GM15510 (cell line): ENCODE measurements around the gene YAF2.

Experiments used
- POLR2A ChIP-seq: IDR thresholded peaks from 3 replicates; pipeline ENCODE4 v1.6.1; 2011; ENCODE audit warnings: borderline replicate concordance; ENCODE audit not compliant: insufficient read length; ENCODE audit errors: extremely low read depth

The YAF2 gene

GRCh38 chr12:42217656-42218055, 20.4 kb downstream of the YAF2 start:
- TF ChIP-seq POLR2A = no peak

DNA sequence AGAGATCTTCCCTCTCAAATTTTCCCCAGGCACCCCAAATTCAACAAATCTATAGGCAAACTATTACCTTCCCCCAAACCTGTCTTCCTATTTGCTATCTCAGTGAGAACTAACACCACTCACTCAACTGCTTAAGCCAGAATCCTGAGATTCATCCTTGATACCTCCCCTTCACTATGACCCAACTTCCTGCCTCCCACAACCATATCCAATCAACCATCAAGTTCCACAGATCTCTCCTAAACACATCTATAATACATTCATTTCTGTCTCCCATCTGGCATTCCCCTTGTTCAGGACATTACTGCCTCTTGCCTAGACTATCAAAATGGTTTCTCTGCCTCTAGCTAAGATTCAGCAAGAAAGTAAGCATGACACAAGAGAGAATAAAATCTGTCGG, 21.3 kb downstream of the YAF2 start:
- no peak for TF ChIP-seq POLR2A

DNA sequence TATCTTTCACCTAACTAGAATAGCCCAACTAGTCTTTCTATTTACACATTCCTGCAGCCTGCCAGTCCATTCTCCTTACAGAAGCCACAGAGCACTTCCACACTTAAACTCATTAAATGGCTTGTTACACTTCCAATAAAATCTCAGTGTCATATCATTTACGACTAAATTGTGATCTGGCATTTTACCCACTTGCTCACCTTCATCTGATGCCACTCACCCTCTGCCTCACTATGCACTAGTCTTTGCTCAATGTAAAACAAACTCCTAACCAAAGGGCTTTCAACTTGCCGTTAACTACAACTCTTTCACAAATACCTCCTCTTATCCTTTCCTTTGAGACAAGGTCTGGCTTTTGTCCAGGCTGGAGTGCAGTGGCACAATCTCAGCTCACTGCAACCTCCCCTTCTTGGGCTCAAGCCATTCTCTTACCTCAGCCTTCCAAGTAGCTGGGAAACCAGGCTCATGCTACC, 24.1 kb downstream of the YAF2 start:
- no peak for TF ChIP-seq POLR2A

DNA sequence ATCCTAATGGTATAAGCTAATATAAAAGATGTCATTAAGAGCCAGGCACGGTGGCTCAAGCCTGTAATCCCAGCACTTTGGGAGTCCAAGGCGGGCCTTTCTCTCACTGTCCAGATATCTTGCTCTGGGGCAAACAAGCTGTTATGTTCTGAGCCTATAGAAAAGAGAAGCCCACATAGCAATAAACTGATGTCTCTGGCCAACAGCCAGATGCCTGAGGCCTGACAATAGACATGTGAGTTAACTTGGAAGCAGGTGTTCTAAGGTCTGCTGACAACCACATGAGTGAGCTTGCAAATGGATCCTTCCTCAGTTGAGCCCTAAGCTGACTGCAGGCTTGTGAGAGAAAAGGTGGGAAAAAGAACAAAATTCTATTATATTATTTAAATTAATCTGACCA, 25.0 kb downstream of the YAF2 start:
- TF ChIP-seq POLR2A = no peak

- no peak for TF ChIP-seq POLR2A
Observed at GRCh38 chr12:42208574-42208973, 29.5 kb downstream of the YAF2 start.

DNA sequence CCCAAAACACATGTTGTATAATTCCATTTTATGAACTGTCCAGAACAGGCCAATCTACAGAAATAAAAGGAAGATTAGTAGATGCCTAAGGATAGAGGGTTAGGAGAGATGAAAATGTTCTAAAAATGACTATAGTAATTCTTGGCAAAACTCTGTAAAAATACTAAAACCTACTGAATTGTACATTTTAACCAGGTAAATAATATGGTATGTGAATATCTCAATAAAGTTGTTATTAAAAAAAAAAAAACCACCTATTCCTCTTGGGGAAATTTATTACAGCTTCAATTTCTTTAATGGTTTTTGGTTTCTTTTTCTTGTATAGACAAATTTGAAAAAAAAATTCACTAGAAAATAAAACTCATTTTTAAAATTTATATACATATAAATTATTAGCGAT, 33.2 kb downstream of the YAF2 start:
- no peak for TF ChIP-seq POLR2A

GRCh38 chr12:42204362-42204761, 33.7 kb downstream of the YAF2 start:
- no peak for TF ChIP-seq POLR2A

- no peak for TF ChIP-seq POLR2A
Observed at GRCh38 chr12:42201063-42201462, 37.0 kb downstream of the YAF2 start.

GRCh38 chr12:42199007-42199406, 39.0 kb downstream of the YAF2 start:
- TF ChIP-seq POLR2A = no peak

- no peak for TF ChIP-seq POLR2A
Observed at GRCh38 chr12:42196723-42197603, 41.1 kb downstream of the YAF2 start.

GRCh38 chr12:42192686-42193085, 45.4 kb downstream of the YAF2 start:
- no peak for TF ChIP-seq POLR2A

DNA sequence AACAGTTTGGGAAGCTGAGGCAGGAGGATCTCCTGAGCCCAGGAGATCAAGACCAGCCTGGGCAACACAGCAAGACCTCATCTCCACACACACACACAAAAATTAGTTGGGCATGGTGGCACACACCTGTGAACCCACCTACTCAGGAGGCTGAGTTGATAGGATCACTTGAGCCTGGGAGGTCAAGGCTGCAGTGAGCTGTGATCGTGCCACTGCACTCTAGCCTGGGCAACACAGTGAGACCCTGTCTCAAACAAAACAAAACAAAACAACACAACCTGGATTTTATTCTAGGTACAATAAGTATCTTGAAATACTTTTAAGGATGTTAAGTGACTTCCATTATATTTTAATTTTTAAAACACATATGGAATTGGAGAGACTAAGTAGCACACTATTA, 45.8 kb downstream of the YAF2 start:
- TF ChIP-seq POLR2A = no peak

- TF ChIP-seq POLR2A = no peak
Observed at GRCh38 chr12:42190376-42190775, 47.7 kb downstream of the YAF2 start.

DNA sequence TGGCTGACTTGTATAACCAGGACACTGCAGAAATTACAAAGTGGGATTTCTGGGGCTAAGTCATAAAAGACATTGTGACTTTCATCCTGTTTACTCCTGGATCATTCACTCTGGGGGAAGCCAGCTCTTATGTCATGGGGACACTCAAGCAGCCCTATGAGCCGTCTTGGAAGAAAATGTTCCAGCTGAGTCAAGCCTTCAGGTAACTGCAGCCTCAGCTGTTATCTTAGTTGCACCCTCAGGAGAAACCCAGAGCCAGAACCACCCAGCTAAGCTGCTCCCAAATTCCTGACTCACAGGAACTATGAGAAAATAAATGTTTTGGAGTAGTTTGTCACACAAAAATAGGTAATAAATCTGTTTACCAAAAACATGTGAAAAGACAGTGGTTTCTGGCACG, 50.2 kb downstream of the YAF2 start:
- no peak for TF ChIP-seq POLR2A

DNA sequence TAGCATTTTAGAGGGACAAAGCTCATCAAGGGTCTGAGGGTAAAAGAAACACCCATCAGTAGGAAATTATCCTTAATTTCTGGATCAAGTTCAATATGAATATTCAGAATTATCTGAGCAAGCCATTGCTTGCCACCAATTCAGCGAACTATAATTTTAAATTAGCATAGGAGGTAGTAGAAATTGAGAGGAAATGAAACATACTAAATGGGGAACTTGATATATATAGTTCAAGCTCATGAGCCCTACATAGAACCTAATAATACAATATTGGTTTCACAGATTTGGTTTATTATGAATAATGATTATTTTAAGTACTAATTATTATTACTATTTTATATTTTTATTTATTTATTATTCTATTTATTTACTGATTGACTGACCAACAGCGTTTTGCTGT, 51.3 kb downstream of the YAF2 start:
- TF ChIP-seq POLR2A = no peak

GRCh38 chr12:42182394-42182793, 55.7 kb downstream of the YAF2 start:
- no peak for TF ChIP-seq POLR2A
